ENCODE measurements around the gene CILP2. TPM values are rescaled to one million over a fixed set of nuclear protein-coding genes. Genes with fewer than 3 reads are reported as not detected.

The CILP2 gene
- total and polyA plus RNA-seq, 2 of the 8 experiments (the other 6 are each of a cell fraction or from before 2014, with no cell fraction given), result 4.4 to 5.8 TPM

DNA sequence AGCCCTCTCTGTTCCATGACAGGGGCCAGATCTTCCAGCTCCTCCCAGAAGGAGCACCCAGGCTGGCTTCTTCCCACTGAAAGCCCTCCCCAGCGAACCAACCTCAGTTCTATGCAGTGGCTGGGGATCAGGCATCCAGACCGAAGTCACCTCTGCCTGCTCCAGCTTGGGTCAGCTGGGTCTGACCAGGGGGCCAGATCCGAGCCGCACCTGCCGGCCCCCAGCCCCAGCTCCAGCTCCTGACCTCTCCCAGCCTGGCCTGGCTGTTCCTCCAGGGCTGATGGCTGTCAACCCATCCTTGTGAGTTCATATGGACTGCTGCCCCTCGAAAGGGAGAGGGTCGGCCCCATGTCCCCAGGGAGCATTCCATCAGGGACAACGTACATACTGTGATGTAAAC, 30.7 kb upstream of the CILP2 start (continued):
- TF ChIP-seq ZNF274 (IDR thresholded peaks at IDR 0.05; ENCODE audit: borderline replicate concordance, extremely low read depth, low read length) (no peak), SAP30 (IDR thresholded peaks at IDR 0.05; ENCODE audit: insufficient read depth, insufficient replicate concordance, low read length) (no peak), POU5F1 (IDR thresholded peaks at IDR 0.05; ENCODE audit: low read depth, low read length) (no peak)

All from H1 (cell line).